Neural crest cell (in vitro differentiated cells): ENCODE data around the gene SBDS. TPM values are rescaled to one million over a fixed set of nuclear protein-coding genes. Genes with fewer than 3 reads are reported as not detected.
"Not testable (repeated sequence)": the region's sequence is repeated elsewhere in the genome, so short reads cannot be mapped to it uniquely, and the experiment has no call there.

ENCODE experiments used
- DNase-seq: peaks from one replicate; pipeline ENCODE4 v3.0.0; 2021; ENCODE audit warnings: low read depth, mixed read lengths, low spot score
- H3K27ac Mint-ChIP-seq: one replicate; pipeline ENCODE4 v1.8.0; 2021; ENCODE audit warnings: mild to moderate bottlenecking, mixed read lengths; ENCODE audit not compliant: unreplicated experiment
- H3K27me3 Mint-ChIP-seq: 2 replicates; pipeline ENCODE4 v1.8.0; 2021; ENCODE audit warnings: low read depth, mild to moderate bottlenecking, mixed read lengths
- H3K36me3 Mint-ChIP-seq: 2 replicates; pipeline ENCODE4 v1.8.0; 2021; ENCODE audit warnings: low read depth, mild to moderate bottlenecking, mixed read lengths
- H3K4me1 Mint-ChIP-seq: 2 replicates; pipeline ENCODE4 v1.8.0; 2021; ENCODE audit warnings: mixed read lengths
- H3K4me3 Mint-ChIP-seq: one replicate; pipeline ENCODE4 v1.8.0; 2021; ENCODE audit warnings: mild to moderate bottlenecking, mixed read lengths
- H3K9me3 Mint-ChIP-seq: 2 replicates; pipeline ENCODE4 v1.8.0; 2021; ENCODE audit warnings: mixed read lengths
- CTCF ChIP-seq: fragments of 200-600 bp; sonication (generic); conservative IDR thresholded peaks from 2 replicates; pipeline ENCODE4 v1.5.0; 2021; ENCODE audit warnings: antibody characterized with exemption, mild to moderate bottlenecking
- total RNA-seq: library from RNA; stranded (reverse); gene quantifications from 2 replicates; pipeline ENCODE4 v1.2.1, GENCODE V29; 2021

The SBDS gene
- total RNA-seq, 1 donor from 2014 or later: 37.0 TPM

DNA sequence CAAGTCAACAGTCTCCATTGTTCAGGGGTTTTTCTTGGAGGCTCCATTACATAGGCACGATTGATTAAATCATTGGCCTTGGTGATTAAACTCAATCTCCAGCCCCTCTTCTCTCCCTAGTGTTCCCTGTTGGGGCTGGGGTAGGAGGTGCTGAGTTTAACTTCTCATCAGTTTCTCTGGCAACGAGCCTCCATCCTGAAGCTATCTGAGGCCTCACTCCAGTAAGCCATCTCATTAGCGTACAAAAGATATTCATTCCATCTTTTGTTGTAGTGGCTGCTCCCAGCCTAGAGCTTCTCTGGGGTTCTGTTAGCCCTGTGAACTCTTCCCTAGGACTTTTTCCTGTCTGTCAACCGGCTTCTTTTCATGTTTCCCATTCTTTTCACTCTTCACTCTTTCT is 12.9 kb upstream of the SBDS start:
- DNase-seq: no peak
- no peaks in the 10 kb centered on the region for H3K27me3 Mint-ChIP-seq
- H3K36me3 Mint-ChIP-seq: peaks cover 9% of the 10 kb centered on the region
- no peak overlapping the region for H3K4me3 Mint-ChIP-seq
- H3K9me3 Mint-ChIP-seq: no peaks in the 10 kb centered on the region
- no peak for TF ChIP-seq CTCF
- H3K27ac Mint-ChIP-seq: no peak overlapping the region
- H3K4me1 Mint-ChIP-seq: peaks cover 4% of the 10 kb centered on the region

DNA sequence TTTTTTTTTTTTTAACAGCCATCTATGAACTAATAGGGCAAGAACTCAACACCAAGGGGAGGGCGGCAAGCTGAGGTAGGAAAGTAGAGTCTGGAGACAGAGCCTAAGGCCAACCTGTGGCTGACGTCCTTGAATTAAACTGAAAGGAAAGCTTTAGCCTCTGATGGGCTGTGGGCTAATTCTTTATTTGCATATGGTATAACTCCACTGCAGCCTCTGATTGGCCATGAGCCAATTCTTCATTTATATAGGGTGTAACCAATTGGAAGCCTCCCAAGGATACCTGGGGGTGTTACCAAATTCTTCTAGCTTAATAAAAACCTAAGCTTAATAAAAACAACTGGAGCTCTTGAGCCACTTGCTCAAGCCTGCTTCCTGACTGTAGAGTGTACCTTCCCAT is 11.6 kb upstream of the SBDS start:
- Mint-ChIP-seq H3K9me3 (no peaks in the 10 kb centered on the region), H3K4me3 (no peak overlapping the region), H3K4me1 (peaks cover 4% of the 10 kb centered on the region), H3K27ac (no peak overlapping the region), H3K27me3 (no peaks in the 10 kb centered on the region), H3K36me3 (peaks cover 9% of the 10 kb centered on the region)
- no peak for TF ChIP-seq CTCF
- DNase-seq: no peak

GRCh38 chr7:67004145-67004544 is 8.8 kb upstream of the SBDS start:
- H3K4me3 Mint-ChIP-seq, H3K4me1 Mint-ChIP-seq, H3K9me3 Mint-ChIP-seq, H3K36me3 Mint-ChIP-seq, DNase-seq, H3K27me3 Mint-ChIP-seq, H3K27ac Mint-ChIP-seq: not testable (repeated sequence)

- peak; percentile 66 for TF ChIP-seq CTCF
- not testable (repeated sequence) for DNase-seq, H3K27ac Mint-ChIP-seq, H3K9me3 Mint-ChIP-seq, H3K36me3 Mint-ChIP-seq, H3K27me3 Mint-ChIP-seq
- Mint-ChIP-seq H3K4me3 (peak overlapping the region; percentile 88), H3K4me1 (peaks cover 11% of the 10 kb centered on the region)
These were observed 5.3 kb upstream of the SBDS start for GRCh38 chr7:67000601-67001258.

- not testable (repeated sequence) for H3K27me3 Mint-ChIP-seq, H3K9me3 Mint-ChIP-seq, H3K36me3 Mint-ChIP-seq
- peak; percentile 98 for DNase-seq
- peak within 1 kb of the TSS; percentile 91 for H3K4me3 Mint-ChIP-seq
- peak within 1 kb of the TSS; percentile 98 for H3K27ac Mint-ChIP-seq
- peaks cover 22% of the 10 kb centered on the region for H3K4me1 Mint-ChIP-seq
These were observed 1.2 kb upstream of the SBDS start, which contains the start of gene TYW1 for GRCh38 chr7:66996444-66997191. Gene TYW1 (plus strand): TSS chr7:66996833. CDS start chr7:66996979, 146 bp downstream.

DNA sequence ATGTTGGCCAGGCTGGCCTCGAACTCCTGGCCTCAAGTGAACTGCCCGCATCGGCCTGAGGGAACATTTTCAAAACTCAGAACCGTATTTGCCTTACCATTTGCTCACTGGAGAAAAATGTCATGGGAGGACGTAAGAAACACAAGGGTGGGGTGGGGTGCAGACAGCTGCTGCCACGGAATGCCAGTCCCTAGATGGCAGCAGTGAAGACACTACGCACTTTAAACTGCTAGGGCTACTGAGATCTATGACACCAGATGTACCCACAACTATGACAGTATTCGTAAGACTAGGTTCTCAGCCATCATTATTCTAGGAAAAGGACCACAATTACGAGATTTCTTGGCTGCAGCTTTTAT is 716 bp downstream of the SBDS start:
- TF ChIP-seq CTCF: peak; percentile 55
- not testable (repeated sequence) for H3K27me3 Mint-ChIP-seq, H3K36me3 Mint-ChIP-seq, H3K9me3 Mint-ChIP-seq
- Mint-ChIP-seq H3K27ac (peak overlapping the region; percentile 99), H3K4me3 (peak overlapping the region; percentile 91), H3K4me1 (peaks cover 18% of the 10 kb centered on the region)
- DNase-seq: peak; percentile 5

DNA sequence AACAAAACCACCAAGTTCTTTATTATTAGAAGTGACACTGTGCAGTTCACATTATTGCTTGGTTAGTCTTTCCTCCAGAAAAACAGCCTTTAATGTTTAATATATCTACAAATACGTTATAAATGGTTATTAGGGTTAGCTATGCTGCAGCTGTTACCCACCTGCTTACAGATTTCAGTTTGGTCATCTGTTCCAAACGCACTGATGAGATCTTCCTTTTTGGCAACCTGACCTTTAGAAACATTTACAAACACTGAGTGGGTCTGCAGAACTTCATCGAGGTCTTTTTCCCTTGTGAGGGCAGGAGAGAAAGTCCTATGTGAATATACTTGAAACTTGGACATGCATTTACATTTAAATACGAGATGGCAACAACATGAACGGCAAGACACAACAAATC is 1.3 kb downstream of the SBDS start:
- not testable (repeated sequence) for DNase-seq, H3K27me3 Mint-ChIP-seq, H3K9me3 Mint-ChIP-seq, H3K36me3 Mint-ChIP-seq
- H3K4me1 Mint-ChIP-seq: peaks cover 18% of the 10 kb centered on the region
- H3K4me3 Mint-ChIP-seq: peak overlapping the region; percentile 91
- H3K27ac Mint-ChIP-seq: peak overlapping the region; percentile 99

- not testable (repeated sequence) for H3K4me1 Mint-ChIP-seq, H3K9me3 Mint-ChIP-seq, H3K27ac Mint-ChIP-seq, H3K27me3 Mint-ChIP-seq, DNase-seq, H3K4me3 Mint-ChIP-seq
- H3K36me3 Mint-ChIP-seq: peaks cover 11% of the 10 kb centered on the region
These were observed 5.8 kb downstream of the SBDS start for GRCh38 chr7:66989552-66989951.

- peaks cover 11% of the 10 kb centered on the region for H3K9me3 Mint-ChIP-seq
- not testable (repeated sequence) for H3K4me1 Mint-ChIP-seq, H3K4me3 Mint-ChIP-seq, DNase-seq, H3K27ac Mint-ChIP-seq, H3K27me3 Mint-ChIP-seq
- peaks cover 10% of the 10 kb centered on the region for H3K36me3 Mint-ChIP-seq
These were observed 15.1 kb downstream of the SBDS start for GRCh38 chr7:66980336-66980735.

DNA sequence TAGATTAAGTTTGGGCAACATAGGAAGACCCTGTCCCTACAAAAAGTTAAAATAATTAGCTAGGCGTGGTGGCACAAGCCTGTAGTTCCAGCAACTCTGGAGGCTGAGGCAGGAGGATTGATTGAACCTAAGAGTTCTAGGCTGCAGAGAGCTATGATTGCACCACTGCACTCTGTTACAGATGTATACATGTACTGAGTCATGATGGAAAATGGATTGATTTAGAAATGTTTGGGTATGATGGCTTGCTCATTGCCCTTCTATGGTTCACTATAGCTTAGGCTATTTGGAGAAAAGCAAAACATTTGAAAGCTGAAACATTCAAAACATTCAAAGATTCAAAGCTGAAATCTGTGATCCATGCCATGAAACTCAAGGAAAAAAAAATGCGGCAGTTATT is 16.4 kb downstream of the SBDS start:
- not testable (repeated sequence) for H3K27ac Mint-ChIP-seq, H3K4me1 Mint-ChIP-seq, H3K4me3 Mint-ChIP-seq, DNase-seq, H3K27me3 Mint-ChIP-seq
- Mint-ChIP-seq H3K36me3 (peaks cover 10% of the 10 kb centered on the region), H3K9me3 (peaks cover 11% of the 10 kb centered on the region)
